HG02981 (cell line): ENCODE measurements around the gene RNF111.

Experiments
- ATAC-seq: cut with Tn5 transposase; IDR thresholded peaks from one replicate; pipeline ENCODE4 v1.9.1; 2021; ENCODE audit warnings: mild to moderate bottlenecking, moderate library complexity; ENCODE audit not compliant: unreplicated experiment

The RNF111 gene

DNA sequence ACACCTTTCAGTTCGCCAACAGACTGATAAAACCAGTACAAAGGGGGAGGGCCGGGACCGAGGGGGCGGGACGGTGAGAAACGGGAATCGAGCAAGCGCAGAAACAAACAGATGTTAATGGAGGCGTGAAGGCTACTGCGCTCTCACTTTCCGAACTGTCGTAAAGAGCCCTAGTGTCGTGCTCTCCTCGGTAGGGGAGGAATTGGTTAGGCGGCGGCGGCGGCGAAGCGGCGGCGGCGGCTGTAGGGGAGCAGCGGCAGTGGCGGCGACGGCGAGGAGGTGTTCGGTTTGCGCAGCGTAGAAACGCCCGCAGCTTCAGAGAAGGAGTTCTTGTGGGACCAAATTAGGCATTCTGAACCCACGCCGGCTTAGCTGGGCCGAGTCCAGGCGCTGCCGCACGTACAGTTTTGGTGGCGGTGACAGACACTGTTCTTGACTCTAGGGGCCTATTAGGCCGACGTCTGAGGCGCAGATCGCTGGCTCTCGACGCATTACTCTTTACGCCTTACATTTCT, at the start of gene RNF111:
TSS of gene RNF111 (plus strand) at position 173 of the 515 bp plus-strand sequence. CDS start 43,160 bp downstream, outside the sequence.
- ATAC-seq, result peak; percentile 79

DNA sequence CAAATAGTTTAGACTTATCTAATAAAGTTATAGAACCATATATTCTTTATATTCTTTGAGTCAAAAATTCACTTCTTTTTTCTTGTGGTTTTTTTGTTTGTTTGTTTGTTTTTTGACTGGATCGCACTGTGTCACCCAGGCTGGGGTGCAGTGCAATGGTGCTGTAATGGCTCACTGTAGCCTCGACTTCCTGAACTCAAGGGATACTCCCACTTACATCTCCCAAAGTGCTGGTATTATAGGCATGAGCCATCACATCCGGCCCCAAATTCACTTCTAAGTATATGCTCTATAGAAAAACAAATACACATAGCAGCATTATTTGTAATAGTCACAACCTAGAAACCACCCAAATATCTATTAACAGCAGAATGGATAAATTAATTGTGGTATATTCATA, 40.3 kb upstream of the RNF111 start:
- no peak for ATAC-seq

DNA sequence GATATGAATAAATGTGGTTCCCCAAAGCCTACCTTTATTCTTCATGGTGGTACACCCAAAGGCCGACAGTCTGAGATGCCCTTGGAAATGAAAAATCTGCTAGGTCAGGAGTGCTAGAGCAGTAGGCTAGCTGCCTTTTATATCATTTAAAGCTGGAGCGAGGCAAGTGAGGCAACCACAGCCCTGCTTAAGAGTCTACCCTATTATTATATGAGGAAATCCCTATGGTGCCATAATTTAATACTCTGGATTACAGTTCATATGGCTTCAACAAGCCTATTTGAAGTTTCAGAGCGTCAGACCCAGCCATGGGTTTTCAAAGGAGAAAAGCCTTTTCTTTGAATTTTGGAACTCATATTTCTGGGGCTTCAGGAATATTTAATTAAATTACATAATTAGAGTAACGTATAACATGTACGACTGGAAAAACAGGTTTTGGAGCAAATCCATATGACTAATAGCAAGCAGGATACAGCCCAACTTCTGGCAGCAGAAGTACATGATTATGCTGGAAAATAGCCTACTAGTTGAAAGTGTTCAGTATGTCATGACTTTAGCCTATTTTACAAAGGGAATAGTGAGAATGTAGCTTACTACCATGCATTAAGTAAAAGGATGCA, 36.0 kb upstream of the RNF111 start:
- no peak for ATAC-seq

DNA sequence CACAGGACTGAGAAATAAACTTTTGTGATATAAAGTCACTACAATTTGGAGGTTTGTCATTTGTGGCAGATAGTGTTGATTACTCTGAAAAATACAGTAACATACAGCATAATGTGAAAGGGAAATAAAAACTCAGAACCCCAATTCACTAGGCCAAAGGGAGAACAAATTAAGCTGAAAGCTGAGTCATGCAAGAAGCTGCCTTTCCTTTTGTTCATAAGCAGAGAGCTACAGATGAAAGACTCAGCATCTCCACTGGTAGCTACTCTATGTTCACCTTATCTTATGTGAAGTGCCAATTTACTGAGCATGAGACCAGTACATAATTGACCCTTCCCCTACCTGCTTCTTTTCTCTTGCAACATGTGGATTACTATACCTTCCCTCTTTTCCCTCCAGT, 34.7 kb upstream of the RNF111 start:
- ATAC-seq, result no peak

DNA sequence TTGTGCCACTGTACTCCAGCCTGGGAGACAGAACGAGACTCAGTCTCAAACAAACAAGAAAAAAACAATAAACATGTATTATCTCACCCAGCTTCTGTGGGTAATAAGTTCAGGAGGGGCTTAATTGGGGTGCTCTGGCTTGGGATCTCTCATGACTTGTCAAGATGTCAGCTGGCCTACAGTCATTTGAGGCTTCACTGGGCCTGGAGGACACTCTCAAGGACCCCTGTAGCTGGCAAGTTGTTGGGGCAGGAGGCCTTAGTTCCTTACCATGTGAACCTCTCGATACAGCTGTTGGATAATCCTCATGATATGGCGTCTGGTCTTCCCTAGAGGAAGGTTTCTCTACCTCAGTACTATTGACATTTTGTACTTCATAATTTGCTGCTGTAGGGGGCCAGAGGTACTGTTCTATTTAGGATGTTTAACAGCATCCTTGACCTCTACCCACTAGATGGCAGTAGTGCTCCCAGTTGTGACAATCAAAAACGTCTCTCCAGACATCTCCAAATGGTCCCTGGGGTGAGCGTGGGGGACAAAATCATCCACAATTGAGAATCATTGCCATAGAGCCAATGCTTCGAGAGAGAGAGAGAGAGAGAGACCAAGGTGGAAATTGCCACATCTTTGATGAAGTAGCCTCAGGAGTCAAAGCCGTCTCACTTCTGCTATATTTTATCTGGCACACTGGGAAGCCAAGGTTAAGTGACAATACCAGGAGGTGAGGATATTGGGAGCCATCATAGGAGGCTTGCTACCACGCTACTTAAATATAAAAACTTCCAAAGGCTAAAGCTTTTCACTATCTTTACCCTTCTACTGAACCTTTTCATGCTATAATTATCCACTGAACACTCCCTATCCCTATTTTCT, 30.1 kb upstream of the RNF111 start:
- peak; percentile 68 for ATAC-seq

DNA sequence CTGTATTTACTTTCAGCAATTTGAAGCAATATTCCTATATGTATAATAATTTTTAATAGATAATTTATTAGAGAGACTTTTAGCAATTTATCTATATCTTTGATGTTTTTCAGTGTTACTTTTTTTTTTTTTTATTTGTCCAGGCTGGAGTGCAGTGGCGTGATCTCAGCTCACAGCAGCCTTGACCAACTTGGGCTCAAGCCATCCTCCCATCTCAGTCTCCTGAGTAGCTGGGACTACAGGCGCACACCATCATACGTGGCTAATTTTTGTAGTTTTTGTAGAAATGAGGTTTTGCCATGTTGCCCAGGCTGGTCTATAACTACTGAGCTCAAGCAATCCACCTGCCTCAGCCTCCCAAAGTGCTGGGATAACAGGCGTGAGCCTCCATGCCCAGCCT, 28.7 kb upstream of the RNF111 start:
- no peak for ATAC-seq

DNA sequence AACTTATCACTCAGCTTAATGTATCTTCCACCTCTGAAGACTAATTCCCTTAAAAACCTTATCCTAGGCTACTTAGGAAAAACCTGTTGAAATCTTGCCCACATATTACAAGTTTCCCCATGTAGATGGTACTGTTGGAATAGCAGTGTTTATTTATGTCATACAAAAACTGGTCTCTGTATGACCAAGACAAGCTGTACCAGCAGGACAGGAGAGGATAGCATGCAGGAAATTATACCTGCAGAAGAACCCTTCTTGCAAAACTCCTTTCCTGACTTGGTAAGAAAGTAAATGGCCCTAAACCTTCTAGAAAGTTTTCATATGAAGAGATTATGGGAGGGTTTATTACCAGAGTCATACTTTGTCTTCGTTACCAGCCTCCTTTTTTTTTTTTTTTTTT, 25.3 kb upstream of the RNF111 start:
- ATAC-seq, result no peak

DNA sequence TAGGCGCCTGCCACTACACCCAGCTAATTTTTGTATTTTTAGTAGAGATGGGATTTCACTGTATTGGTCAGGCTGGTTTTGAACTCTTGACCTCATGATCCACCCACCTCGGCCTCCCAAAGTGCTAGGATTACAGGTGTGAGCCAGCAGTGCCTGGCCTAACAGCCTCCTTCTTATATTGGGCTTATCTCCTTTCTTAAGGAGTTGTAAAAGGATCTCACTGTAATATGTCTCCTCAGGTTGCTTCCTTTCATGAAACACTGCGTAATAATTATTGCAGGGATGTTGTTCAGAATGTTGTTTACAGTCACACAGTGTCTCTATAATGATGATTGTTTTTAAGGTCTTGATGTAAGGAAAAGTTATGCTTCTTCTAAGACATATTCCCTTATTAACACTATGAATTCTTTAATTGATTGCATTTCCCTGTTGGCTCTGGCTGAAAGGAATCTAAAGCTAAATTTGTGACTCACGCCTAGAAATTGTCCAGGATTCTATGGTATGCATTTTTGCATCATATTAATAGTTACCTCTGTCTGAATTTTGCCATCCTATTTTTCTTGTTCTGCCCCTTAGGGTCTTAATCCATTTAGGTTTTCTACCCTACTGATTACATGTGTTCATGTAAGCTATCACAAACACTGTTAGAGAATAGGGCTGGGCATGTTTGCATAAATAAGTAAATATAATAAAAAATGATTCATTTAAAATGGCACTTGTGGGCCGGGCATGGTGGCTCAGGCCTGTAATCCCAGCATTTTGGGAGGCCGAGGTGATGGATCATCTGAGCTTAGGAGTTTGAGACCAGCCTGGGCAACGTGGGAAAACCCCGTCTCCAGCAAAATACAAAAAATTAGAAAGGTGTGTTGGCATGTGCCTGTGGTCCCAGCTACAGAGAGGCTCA, 24.5 kb upstream of the RNF111 start:
- no peak for ATAC-seq

DNA sequence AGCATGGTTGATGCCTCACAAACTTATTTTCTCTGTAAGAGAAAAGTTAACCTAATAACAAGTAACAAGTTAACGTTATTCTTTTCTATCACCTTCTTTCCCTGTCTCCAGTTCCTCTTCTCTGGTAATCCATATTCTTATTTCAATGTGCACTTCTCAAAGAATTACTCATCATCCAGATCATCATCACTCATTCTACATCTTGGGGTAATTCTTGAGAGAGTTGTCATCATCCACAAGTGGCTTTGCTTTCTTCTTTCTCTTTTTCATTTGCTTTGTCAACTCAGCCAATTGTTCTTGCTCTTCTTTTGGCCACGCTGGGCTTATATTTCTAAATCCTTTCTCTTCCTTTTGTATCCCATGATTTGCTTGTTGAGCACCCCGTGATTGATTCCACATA, 20.8 kb upstream of the RNF111 start:
- ATAC-seq, result no peak

DNA sequence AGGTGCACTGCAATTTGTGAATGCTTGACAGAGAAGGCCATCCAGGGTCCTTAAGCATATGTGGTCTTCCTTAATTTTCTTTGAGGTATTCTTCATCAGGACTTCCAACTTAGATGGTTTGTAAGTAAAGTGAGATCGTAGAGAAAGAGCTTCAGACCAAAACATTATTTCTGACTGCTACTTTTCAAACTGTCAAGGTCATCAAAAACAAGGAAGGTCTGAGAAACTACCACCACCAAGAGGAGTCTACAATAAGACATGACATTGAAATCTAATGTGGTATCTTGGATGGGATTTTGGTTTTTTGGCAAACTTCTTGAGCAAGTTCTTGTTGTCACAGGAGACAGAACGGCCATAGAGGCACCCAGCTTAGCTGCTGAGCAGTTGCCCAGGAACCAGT, 20.0 kb upstream of the RNF111 start:
- ATAC-seq, result no peak

DNA sequence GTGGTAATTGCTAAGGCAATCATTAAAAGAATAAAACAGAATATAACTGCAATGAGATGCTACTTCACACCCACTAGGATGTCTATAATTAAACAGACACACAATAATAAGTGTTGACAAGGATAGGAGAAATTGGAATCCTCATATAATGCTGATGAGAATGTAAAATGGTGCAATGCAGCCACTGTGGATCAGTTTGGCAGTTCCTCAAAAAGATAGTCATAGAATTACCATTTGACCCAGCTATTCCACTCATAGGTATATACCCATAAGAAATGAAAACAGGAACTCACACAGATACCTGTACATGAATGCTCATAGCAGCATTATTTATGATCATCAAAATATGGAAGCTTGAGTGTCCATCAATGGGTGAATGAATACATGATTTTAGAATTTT, 9.6 kb upstream of the RNF111 start:
- ATAC-seq, result no peak

DNA sequence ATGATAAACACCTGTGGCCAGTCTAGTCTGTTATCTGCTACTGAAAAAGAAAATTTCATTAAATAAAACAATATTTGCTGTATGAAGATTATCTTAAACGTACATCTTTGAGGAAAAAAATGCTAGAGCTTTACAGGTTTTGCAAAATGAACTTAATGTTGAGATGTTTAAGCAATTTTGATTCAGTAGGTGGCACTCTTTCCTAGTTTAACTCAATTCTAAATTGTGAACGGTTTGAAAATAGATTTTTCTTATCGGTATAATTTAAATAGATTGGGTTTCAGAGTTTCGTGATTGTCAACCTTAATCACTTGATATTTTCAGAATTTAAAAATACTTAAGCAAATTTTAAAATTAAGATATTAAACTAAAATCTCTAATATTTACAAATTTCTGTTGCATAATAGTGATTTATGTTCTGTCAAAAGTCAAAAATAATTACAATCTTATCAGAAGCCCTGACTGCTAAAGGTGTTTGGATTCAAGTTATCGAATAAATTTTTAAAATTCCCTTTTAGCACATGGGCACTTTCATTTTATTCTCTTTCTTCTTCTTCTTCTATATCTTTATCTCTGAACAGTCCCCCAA, 7.0 kb upstream of the RNF111 start:
- no peak for ATAC-seq

DNA sequence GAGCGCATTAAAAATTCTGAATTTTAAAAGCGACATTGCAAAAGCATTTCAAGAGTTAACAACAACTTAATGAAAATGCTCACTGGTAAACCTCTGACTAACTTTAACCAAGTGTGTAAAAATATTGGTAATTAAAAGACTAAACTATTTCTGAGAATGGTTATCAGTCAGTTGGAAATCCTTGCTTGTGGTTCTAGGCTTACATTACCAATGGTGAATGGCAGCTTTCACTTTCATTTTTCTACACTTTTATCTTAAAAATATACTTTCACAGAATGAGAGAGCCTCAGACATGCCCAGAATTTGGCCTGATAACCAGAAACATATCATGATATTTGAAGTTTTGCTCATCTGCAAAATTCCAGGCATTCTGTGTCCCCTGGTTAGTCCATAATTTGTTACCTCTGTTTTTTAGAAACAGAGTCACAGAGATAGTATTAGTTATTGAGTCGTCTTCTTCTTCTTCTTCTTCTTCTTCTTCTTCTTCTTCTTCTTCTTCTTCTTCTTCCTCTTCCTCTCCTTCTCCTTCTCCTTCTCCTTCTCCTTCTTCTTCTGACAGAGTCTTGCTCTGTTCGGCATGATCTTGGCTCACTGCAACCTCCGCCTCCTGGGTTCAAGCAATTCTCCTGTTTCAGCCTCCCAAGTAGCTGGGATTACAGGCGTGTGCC, 5.5 kb upstream of the RNF111 start:
- ATAC-seq, result no peak

DNA sequence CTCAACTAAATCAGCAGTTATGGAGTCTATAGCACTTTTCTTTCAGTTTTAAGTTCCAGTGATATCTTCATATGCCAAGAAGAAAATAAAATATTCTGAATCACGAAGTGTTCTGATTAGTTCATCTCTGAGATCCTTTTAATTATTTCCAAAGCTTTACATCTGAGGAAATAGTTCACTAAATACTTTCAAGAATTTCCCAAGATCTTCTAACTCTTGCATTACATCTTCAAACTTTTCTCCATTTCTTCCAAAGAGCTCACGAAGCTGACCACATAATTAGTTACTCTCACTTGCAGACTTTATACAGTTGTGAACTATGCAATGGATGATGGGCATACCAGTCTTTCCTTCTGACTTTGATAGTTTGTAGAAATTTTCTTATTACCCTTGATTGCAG, 4.2 kb upstream of the RNF111 start:
- no peak for ATAC-seq

DNA sequence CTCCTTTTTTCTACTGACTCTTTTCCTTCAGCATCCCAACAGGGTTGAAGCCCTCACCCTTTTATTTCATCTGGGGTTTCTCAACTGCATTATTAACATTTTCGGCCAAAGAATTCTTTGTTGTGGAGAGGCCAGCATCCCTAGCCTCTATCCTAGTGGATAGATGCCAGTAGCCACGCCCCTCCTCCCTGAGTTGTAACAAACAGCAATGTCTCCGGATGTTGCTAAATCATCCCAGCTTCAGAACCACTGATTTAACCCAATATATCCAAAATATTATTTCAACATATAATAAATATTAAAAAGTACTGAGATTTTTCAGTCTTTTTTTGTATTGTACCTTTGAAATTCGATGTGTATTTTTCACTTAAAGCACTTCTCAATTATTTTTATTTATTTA, 2.0 kb upstream of the RNF111 start:
- no peak for ATAC-seq

DNA sequence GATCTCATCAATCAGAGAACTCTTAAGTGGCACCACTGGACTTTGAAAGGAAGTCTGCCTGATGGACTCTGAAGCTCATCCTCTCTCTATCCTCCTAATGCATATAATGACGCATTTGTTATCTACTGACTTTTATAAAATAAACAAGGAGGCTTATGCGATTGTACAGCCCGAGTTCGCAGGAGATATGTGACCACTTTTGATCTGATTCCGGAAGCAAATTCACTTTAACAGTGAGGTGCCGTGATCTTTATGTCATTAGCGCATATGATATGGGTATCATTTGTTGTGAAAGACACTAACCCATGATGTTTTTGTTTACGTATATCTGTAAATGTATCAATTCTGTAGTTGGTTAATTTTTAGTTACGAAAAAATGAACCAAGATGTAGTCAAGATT, 427 bp upstream of the RNF111 start:
- ATAC-seq, result no peak

DNA sequence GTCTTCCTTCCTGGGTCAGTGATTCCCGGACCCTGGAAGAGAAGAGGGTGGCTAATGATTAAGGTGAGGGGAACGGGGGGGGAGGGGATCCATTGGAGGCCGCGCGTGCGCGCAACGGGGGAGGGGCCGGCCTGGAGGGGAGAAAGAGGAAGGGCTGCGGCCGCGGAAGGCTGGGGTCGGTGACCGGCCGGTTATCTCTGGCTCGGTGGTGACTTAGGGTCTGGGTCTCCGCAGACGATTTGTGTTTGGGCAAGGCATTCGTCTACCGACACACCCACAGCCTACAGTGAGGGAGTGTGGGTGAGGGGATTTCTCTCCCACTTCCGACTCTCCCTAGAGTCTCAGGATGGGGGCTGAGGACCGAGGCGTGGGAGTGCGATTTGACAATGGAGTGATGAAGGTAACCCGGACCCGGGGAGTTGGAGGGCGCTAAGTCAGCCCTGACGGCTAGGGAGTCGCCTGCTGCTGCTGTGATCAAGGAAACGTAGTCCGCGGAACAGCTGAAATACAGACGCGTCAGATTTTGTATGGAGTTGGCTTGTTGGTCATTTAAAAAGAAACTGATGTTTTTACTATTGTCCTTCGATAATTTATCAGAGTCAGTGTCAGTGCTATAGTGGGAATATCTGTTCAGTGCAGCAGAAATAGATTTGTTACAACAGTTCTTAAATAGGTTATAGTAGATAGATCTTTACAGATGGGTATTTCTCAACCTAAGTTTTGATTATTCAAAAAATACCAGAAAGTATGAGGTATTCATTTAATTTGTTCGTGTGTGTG, 733 bp downstream of the RNF111 start:
- ATAC-seq, result peak; percentile 42

DNA sequence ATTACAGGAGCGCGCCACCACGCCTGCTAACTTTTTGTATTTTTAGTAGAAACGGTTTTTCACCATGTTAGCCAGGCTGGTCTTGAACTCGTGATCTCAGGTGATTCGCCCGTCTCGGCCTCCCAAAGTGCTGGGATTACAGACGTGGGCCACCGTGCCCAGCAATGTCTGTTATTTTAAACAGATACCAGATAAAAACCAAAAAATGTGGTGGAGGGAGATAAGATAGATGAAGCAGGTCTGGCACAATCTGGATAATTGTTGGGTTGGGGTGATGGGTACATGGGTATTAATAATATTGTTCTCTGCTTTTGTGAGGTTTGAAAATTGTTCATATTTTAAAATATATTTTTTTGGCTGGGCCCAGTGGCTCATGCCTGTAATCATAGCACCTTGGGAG, 4.7 kb downstream of the RNF111 start:
- no peak for ATAC-seq

DNA sequence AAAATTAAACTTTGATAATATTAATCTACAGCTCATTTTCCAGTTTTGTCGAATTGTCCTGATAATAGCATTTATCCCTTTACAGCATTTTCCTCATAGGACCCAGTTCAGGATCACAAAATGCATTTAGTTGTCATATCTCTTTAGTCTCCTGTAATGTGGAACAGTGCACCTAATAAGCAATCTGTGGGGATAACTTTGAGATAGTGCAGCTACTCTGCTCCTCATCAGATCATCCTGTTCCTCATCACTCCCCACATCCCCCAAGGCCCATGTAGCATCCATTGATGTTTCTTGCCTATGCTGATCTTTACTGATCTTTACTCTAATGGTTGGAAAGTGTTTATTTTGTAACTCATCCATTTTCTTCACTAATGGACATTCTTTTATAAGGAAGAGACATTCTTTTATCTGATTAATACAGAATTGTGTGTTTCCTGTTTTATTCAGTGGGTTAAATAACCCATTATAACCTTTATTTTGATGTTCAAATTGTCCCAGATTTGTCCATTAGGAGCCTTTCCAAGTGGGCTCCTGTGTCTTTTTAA, 7.5 kb downstream of the RNF111 start:
- ATAC-seq, result no peak
